GM23338 (cell line): ENCODE measurements around the gene PEX12. TPM values are rescaled to one million over a fixed set of nuclear protein-coding genes. Genes with fewer than 3 reads are reported as not detected.

Experiments
- ATAC-seq: fragments of 200-7000 bp; cut with Tn5 transposase; 3 replicates; pipeline ENCODE4 v1.9.1; 2020
- DNase-seq: peaks from one replicate; pipeline ENCODE4 v3.0.0-alpha.2; 2015; ENCODE audit warnings: low spot score
- H2AFZ ChIP-seq: fragments of 200-600 bp; sonication (generic); 2 replicates; pipeline ENCODE4 v1.8.0; 2016; ENCODE audit warnings: antibody characterized with exemption, mild to moderate bottlenecking, moderate library complexity
- H3F3A ChIP-seq: fragments of 200-600 bp; sonication (generic); replicated peaks from 2 replicates; pipeline ENCODE4 v1.8.0; 2017; ENCODE audit warnings: antibody characterized with exemption, mixed run types, low read depth
- H3K27ac ChIP-seq: fragments of 200-600 bp; sonication (generic); 2 replicates; pipeline ENCODE4 v1.6.1; 2016; ENCODE audit warnings: low read depth
- H3K27me3 ChIP-seq: fragments of 200-600 bp; sonication (generic); 2 replicates; pipeline ENCODE4 v1.8.0; 2016; ENCODE audit warnings: mild to moderate bottlenecking, mixed run types, moderate library complexity; ENCODE audit not compliant: insufficient read depth
- H3K36me3 ChIP-seq: fragments of 200-600 bp; sonication (generic); 2 replicates; pipeline ENCODE4 v1.8.0; 2016; ENCODE audit warnings: mild to moderate bottlenecking; ENCODE audit not compliant: insufficient read depth
- H3K4me1 ChIP-seq: fragments of 200-600 bp; sonication (generic); 2 replicates; pipeline ENCODE4 v1.8.0; 2016; ENCODE audit warnings: mild to moderate bottlenecking, moderate library complexity; ENCODE audit not compliant: insufficient read depth
- H3K4me2 ChIP-seq: fragments of 200-600 bp; sonication (generic); 2 replicates; pipeline ENCODE4 v1.7.1; 2017; ENCODE audit warnings: mixed run types
- H3K4me3 ChIP-seq: fragments of 200-600 bp; sonication (generic); 2 replicates; pipeline ENCODE4 v1.6.1; 2016; ENCODE audit warnings: mixed run types
- H3K79me2 ChIP-seq: fragments of 200-600 bp; sonication (generic); replicated peaks from 2 replicates; pipeline ENCODE4 v1.8.0; 2017; ENCODE audit warnings: mild to moderate bottlenecking; ENCODE audit not compliant: insufficient read depth
- H3K9me2 ChIP-seq: fragments of 200-600 bp; sonication (generic); 2 replicates; pipeline ENCODE4 v1.8.0; 2017; ENCODE audit not compliant: insufficient read depth
- H4K20me1 ChIP-seq: fragments of 200-600 bp; sonication (generic); replicated peaks from 2 replicates; pipeline ENCODE4 v1.8.0; 2017; ENCODE audit warnings: mild to moderate bottlenecking; ENCODE audit not compliant: insufficient read depth
- H3K27ac Mint-ChIP-seq: 2 replicates; pipeline ENCODE4 v1.8.0; 2020; ENCODE audit warnings: inconsistent platforms, mild to moderate bottlenecking, moderate library complexity, mixed read lengths
- H3K27me3 Mint-ChIP-seq: 3 replicates; pipeline ENCODE4 v1.8.0; 2022; ENCODE audit warnings: low read depth, mild to moderate bottlenecking, moderate library complexity, mixed read lengths, inconsistent platforms; ENCODE audit not compliant: insufficient read depth, poor library complexity
- H3K36me3 Mint-ChIP-seq: 3 replicates; pipeline ENCODE4 v1.8.0; 2021; ENCODE audit warnings: low read depth, mild to moderate bottlenecking, inconsistent platforms, moderate library complexity, mixed read lengths
- H3K4me1 Mint-ChIP-seq: 3 replicates; pipeline ENCODE4 v1.8.0; 2020; ENCODE audit warnings: mild to moderate bottlenecking, inconsistent platforms, mixed read lengths
- H3K4me3 Mint-ChIP-seq: 3 replicates; pipeline ENCODE4 v1.8.0; 2021; ENCODE audit warnings: moderate library complexity, mild to moderate bottlenecking, inconsistent platforms, mixed read lengths
- H3K9me3 Mint-ChIP-seq: 3 replicates; pipeline ENCODE4 v1.8.0; 2020; ENCODE audit warnings: moderate library complexity, mild to moderate bottlenecking, inconsistent platforms, mixed read lengths
- CREB1 ChIP-seq: fragments of 250-450 bp; sonication (Bioruptor Pico); IDR thresholded peaks from 2 replicates; pipeline ENCODE4 v1.5.0; 2020; ENCODE audit warnings: low read depth, mild to moderate bottlenecking, moderate library complexity
- EZH2phosphoT487 ChIP-seq: fragments of 200-600 bp; sonication (generic); IDR thresholded peaks from one replicate; pipeline ENCODE4 v1.8.1; 2018; ENCODE audit warnings: antibody characterized with exemption; ENCODE audit not compliant: unreplicated experiment
- JUNB ChIP-seq: IDR thresholded peaks from one replicate; pipeline ENCODE4 v1.6.1; 2016; ENCODE audit warnings: antibody characterized with exemption; ENCODE audit not compliant: unreplicated experiment
- NANOG ChIP-seq: IDR thresholded peaks from 2 replicates; pipeline ENCODE4 v1.6.1; 2016; ENCODE audit warnings: antibody characterized with exemption, borderline replicate concordance
- STAT1 ChIP-seq: IDR thresholded peaks from one replicate; pipeline ENCODE4 v1.6.1; 2016; ENCODE audit warnings: antibody characterized with exemption; ENCODE audit not compliant: unreplicated experiment
- ZNF114 ChIP-seq: fragments of 250-450 bp; sonication (Bioruptor Pico); IDR thresholded peaks from 2 replicates; pipeline ENCODE4 v1.5.0; 2020; ENCODE audit warnings: mild to moderate bottlenecking, moderate library complexity
- polyA plus RNA-seq: library from polyadenylated mRNA; unstranded; fragments of >200 nt; fragmentation: Nextera tagmentation; extraction: Ambion mirVana; gene quantifications from 2 replicates; pipeline ENCODE4 v1.2.1, GENCODE V29; 2016
- total RNA-seq: library from RNA; depleted of rRNA; stranded (reverse); fragments of >200 nt; shearing (Covaris generic); gene quantifications from 2 replicates; pipeline ENCODE4 v1.2.3, GENCODE V29; 2014
- TF ChIP-seq, protein P1 (sequence below): fragments of 250-450 bp; sonication (Bioruptor Pico); IDR thresholded peaks from 2 replicates; pipeline ENCODE4 v1.5.0; 2020; ENCODE audit warnings: mild to moderate bottlenecking, moderate library complexity
- TF ChIP-seq, protein P2 (sequence below): IDR thresholded peaks from one replicate; pipeline ENCODE4 v1.6.1; 2018; ENCODE audit warnings: antibody characterized with exemption; ENCODE audit not compliant: unreplicated experiment
- TF ChIP-seq, protein P3 (sequence below), 2 experiments: fragments of 200-600 bp in 1 of 2; sonication (generic) in 1 of 2; conservative IDR thresholded peaks; 2 replicates each; pipeline versions ENCODE4 v1.5.1 to v1.6.1; 2016 to 2017; ENCODE audit warnings: antibody characterized with exemption in 2 of 2, low read depth in 2 of 2, mild to moderate bottlenecking in 2 of 2, moderate library complexity in 1 of 2

Gene PEX12
- total and polyA plus RNA-seq, 2 experiments from 2014 or later, result 1.5 to 1.9 TPM

DNA sequence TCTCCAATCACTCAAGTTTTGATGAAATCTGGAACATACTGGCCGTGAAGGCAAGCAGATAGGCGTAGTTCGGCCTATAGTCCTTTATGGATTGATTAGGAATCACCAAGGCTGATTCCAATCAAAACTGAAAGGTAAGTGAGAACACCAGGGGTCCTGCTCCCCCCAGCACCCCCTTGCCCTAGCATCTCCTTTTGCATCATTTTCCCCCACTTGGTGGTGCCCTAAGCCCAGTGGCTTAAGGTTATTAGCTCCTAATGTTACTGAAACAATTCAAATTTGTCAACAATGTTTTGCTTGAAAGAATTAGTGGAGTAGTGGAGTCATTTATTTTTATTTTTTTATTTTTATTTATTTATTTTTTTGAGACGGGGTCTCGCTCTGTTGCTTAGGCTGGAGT is 22.7 kb downstream of the PEX12 start (continued):
- TF ChIP-seq, protein P1, sequence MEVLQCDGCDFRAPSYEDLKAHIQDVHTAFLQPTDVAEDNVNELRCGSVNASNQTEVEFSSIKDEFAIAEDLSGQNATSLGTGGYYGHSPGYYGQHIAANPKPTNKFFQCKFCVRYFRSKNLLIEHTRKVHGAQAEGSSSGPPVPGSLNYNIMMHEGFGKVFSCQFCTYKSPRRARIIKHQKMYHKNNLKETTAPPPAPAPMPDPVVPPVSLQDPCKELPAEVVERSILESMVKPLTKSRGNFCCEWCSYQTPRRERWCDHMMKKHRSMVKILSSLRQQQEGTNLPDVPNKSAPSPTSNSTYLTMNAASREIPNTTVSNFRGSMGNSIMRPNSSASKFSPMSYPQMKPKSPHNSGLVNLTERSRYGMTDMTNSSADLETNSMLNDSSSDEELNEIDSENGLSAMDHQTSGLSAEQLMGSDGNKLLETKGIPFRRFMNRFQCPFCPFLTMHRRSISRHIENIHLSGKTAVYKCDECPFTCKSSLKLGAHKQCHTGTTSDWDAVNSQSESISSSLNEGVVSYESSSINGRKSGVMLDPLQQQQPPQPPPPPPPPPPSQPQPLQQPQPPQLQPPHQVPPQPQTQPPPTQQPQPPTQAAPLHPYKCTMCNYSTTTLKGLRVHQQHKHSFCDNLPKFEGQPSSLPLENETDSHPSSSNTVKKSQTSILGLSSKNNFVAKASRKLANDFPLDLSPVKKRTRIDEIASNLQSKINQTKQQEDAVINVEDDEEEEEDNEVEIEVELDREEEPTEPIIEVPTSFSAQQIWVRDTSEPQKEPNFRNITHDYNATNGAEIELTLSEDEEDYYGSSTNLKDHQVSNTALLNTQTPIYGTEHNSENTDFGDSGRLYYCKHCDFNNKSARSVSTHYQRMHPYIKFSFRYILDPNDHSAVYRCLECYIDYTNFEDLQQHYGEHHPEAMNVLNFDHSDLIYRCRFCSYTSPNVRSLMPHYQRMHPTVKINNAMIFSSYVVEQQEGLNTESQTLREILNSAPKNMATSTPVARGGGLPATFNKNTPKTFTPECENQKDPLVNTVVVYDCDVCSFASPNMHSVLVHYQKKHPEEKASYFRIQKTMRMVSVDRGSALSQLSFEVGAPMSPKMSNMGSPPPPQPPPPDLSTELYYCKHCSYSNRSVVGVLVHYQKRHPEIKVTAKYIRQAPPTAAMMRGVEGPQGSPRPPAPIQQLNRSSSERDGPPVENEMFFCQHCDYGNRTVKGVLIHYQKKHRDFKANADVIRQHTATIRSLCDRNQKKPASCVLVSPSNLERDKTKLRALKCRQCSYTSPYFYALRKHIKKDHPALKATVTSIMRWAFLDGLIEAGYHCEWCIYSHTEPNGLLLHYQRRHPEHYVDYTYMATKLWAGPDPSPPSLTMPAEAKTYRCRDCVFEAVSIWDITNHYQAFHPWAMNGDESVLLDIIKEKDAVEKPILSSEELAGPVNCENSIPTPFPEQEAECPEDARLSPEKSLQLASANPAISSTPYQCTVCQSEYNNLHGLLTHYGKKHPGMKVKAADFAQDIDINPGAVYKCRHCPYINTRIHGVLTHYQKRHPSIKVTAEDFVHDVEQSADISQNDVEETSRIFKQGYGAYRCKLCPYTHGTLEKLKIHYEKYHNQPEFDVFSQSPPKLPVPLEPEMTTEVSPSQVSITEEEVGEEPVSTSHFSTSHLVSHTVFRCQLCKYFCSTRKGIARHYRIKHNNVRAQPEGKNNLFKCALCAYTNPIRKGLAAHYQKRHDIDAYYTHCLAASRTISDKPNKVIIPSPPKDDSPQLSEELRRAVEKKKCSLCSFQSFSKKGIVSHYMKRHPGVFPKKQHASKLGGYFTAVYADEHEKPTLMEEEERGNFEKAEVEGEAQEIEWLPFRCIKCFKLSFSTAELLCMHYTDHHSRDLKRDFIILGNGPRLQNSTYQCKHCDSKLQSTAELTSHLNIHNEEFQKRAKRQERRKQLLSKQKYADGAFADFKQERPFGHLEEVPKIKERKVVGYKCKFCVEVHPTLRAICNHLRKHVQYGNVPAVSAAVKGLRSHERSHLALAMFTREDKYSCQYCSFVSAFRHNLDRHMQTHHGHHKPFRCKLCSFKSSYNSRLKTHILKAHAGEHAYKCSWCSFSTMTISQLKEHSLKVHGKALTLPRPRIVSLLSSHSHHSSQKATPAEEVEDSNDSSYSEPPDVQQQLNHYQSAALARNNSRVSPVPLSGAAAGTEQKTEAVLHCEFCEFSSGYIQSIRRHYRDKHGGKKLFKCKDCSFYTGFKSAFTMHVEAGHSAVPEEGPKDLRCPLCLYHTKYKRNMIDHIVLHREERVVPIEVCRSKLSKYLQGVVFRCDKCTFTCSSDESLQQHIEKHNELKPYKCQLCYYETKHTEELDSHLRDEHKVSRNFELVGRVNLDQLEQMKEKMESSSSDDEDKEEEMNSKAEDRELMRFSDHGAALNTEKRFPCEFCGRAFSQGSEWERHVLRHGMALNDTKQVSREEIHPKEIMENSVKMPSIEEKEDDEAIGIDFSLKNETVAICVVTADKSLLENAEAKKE (CRISPR knock-in tag), result no peak
- no peak for TF ChIP-seq ZNF114
- TF ChIP-seq, protein P2, sequence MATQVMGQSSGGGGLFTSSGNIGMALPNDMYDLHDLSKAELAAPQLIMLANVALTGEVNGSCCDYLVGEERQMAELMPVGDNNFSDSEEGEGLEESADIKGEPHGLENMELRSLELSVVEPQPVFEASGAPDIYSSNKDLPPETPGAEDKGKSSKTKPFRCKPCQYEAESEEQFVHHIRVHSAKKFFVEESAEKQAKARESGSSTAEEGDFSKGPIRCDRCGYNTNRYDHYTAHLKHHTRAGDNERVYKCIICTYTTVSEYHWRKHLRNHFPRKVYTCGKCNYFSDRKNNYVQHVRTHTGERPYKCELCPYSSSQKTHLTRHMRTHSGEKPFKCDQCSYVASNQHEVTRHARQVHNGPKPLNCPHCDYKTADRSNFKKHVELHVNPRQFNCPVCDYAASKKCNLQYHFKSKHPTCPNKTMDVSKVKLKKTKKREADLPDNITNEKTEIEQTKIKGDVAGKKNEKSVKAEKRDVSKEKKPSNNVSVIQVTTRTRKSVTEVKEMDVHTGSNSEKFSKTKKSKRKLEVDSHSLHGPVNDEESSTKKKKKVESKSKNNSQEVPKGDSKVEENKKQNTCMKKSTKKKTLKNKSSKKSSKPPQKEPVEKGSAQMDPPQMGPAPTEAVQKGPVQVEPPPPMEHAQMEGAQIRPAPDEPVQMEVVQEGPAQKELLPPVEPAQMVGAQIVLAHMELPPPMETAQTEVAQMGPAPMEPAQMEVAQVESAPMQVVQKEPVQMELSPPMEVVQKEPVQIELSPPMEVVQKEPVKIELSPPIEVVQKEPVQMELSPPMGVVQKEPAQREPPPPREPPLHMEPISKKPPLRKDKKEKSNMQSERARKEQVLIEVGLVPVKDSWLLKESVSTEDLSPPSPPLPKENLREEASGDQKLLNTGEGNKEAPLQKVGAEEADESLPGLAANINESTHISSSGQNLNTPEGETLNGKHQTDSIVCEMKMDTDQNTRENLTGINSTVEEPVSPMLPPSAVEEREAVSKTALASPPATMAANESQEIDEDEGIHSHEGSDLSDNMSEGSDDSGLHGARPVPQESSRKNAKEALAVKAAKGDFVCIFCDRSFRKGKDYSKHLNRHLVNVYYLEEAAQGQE, result no peak
- TF ChIP-seq CREB1 (CRISPR knock-in tag), result no peak
- no peak for TF ChIP-seq NANOG

DNA sequence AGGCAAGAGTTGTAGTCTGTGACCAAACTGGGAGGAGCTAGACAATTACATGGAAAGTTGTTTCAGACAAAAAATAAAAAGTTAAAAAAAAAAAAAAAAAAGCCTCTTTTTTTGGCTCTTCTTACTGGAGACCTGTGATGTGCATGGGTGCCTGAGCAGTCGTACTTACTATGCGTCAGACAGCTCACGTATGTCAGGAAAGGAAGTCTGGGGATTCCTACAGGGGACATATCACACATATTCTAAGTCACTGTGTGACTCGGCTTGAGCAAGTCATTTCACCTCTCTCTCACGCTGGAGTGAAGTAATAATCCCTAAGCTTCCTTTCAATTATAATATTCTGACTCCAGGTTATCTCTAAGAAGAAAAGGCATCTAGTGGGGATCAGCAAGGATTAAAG is 23.7 kb downstream of the PEX12 start:
- Histone ChIP-seq H3K36me3 (no peaks in the 10 kb centered on the region), H3F3A (no peaks in the 10 kb centered on the region), H2AFZ (no peak overlapping the region; the same call in 1 of the 2 replicates), H3K79me2 (no peaks in the 10 kb centered on the region), H4K20me1 (no peaks in the 10 kb centered on the region), H3K27me3 (no peaks in the 10 kb centered on the region), H3K9me2 (no peaks in the 10 kb centered on the region), H3K27ac (no peak overlapping the region), H3K4me1 (no peaks in the 10 kb centered on the region), H3K4me3 (no peak overlapping the region), H3K4me2 (no peak overlapping the region)
- no peak for ATAC-seq
- Mint-ChIP-seq H3K4me1 (peaks cover 5% of the 10 kb centered on the region; the same call in 2 of the 3 replicates), H3K9me3 (no peaks in the 10 kb centered on the region), H3K27ac (no peak overlapping the region), H3K4me3 (no peak overlapping the region), H3K27me3 (peaks cover 3% of the 10 kb centered on the region), H3K36me3 (no peaks in the 10 kb centered on the region)
- no peak for DNase-seq
- TF ChIP-seq EZH2phosphoT487, result no peak
- no peak for TF ChIP-seq JUNB
- TF ChIP-seq, protein P2, result no peak
- TF ChIP-seq, protein P3, sequence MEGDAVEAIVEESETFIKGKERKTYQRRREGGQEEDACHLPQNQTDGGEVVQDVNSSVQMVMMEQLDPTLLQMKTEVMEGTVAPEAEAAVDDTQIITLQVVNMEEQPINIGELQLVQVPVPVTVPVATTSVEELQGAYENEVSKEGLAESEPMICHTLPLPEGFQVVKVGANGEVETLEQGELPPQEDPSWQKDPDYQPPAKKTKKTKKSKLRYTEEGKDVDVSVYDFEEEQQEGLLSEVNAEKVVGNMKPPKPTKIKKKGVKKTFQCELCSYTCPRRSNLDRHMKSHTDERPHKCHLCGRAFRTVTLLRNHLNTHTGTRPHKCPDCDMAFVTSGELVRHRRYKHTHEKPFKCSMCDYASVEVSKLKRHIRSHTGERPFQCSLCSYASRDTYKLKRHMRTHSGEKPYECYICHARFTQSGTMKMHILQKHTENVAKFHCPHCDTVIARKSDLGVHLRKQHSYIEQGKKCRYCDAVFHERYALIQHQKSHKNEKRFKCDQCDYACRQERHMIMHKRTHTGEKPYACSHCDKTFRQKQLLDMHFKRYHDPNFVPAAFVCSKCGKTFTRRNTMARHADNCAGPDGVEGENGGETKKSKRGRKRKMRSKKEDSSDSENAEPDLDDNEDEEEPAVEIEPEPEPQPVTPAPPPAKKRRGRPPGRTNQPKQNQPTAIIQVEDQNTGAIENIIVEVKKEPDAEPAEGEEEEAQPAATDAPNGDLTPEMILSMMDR (conservative IDR thresholded peaks at IDR 0.05; ENCODE audit: low read depth in 2 of 2), result no peak
- no peak for TF ChIP-seq STAT1
- no peak for TF ChIP-seq NANOG
